ENCODE measurements around the gene ZBED5.
"Not testable (repeated sequence)": the region's sequence is repeated elsewhere in the genome, so short reads cannot be mapped to it uniquely, and the experiment has no call there.

The ZBED5 gene

DNA sequence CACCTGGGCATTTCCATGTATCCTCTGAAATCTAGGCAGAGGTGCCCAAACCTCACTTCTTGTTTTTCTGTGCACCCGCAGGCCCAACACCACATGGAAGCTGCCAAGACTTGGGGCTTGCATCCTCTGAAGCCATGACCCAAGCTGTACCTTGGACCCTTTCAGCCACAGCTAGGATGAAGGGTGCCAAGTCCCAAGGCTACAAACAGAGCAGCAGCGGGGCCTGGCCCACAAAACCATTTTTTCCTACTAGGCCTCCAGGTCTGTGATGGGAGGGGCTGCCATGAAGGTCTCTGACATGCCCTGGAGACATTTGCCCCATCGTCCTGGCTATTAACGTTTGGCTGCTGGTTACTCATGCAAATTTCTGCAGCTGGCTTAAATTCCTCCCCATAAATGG lies 28.7 kb downstream of the ZBED5 start:
- TF ChIP-seq, protein P1, sequence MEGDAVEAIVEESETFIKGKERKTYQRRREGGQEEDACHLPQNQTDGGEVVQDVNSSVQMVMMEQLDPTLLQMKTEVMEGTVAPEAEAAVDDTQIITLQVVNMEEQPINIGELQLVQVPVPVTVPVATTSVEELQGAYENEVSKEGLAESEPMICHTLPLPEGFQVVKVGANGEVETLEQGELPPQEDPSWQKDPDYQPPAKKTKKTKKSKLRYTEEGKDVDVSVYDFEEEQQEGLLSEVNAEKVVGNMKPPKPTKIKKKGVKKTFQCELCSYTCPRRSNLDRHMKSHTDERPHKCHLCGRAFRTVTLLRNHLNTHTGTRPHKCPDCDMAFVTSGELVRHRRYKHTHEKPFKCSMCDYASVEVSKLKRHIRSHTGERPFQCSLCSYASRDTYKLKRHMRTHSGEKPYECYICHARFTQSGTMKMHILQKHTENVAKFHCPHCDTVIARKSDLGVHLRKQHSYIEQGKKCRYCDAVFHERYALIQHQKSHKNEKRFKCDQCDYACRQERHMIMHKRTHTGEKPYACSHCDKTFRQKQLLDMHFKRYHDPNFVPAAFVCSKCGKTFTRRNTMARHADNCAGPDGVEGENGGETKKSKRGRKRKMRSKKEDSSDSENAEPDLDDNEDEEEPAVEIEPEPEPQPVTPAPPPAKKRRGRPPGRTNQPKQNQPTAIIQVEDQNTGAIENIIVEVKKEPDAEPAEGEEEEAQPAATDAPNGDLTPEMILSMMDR (IDR thresholded peaks at IDR 0.05; ENCODE audit: extremely low read depth, missing control alignments) = no peak
- no peak for DNase-seq (ENCODE audit: low spot score)

DNA sequence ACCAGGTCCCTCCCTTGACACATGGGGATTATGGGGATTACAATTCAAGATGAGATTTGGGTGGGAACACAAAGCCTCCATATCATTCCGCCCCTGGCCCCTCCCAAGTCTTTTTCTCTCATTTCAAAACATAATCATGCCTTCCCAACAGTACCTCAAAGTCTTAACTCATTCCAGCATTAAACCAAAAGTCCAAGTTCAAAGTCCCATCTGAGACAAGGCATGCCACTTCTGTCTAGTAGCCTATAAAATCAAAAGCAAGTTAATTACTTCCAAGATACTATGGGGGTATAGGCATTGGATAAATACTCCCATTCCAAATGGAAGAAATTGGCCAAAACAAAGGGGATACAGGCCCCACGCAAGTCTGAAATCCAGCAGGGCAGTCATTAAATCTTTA lies 29.5 kb downstream of the ZBED5 start:
- TF ChIP-seq, protein P1 (IDR thresholded peaks at IDR 0.05; ENCODE audit: extremely low read depth, missing control alignments) = no peak
- no peak for DNase-seq (ENCODE audit: low spot score)

DNA sequence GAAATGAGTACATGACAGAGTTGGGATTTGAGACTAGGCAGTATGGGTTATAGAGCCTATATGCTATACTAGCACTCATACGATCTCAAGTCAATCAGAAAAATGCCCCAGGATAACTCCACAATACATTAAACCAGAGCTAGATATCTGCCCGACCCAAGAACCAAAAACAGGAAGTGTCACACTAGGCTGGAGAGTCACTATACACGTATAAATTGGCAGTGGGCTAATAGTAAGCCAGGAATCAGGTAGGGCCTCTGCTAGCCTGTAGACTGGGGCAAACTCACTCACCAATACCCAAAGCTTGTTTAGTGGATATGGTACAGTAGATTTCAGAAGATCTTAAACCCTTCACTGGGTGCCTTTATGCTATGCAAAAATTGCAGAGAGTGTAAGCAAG lies 33.0 kb downstream of the ZBED5 start:
- DNase-seq (ENCODE audit: low spot score) = peak; percentile 21
- TF ChIP-seq, protein P1 (IDR thresholded peaks at IDR 0.05; ENCODE audit: extremely low read depth, missing control alignments) = no peak

DNA sequence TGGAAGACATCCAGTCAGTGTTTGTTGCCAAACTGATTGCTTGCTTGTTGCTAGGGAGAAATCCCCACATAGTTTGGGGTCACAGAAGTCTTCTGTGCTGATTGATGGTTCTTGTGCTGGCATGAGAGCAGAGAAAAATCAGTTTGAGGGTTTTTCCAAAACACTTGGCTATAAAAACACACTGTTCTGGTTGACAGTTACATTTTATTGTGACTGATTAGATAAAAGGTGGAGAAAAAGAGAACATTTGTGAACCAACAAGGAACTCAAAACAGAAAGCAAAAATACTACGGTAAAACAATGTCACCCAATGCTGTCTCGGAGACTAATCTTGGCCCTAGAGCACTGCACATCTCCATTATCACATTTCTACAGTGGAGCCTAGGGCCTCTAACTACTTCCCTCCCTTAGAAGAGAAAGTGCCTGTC lies 34.7 kb downstream of the ZBED5 start:
- DNase-seq (ENCODE audit: low spot score) = peak; percentile 33
- TF ChIP-seq, protein P1 (IDR thresholded peaks at IDR 0.05; ENCODE audit: extremely low read depth, missing control alignments) = no peak

DNA sequence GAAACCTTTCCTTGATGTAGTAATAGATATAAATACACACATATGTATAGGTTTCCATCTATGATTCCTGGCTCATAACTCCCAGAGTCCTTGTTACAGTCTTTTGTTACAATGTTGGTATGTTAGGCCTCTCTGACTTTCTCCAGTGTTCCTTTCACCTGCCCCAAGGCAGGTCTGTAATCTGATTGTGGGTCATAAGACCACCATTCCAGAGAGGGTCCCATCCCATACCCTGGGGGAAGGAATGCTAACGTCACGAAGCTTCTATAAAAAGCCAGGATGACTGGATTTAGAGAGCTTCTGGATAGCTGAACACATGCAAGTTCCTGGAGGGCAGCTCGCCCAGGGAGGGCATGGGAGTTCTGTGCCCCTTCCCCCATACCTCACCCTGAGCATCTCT lies 35.4 kb downstream of the ZBED5 start:
- DNase-seq (ENCODE audit: low spot score) = not testable (repeated sequence)

DNA sequence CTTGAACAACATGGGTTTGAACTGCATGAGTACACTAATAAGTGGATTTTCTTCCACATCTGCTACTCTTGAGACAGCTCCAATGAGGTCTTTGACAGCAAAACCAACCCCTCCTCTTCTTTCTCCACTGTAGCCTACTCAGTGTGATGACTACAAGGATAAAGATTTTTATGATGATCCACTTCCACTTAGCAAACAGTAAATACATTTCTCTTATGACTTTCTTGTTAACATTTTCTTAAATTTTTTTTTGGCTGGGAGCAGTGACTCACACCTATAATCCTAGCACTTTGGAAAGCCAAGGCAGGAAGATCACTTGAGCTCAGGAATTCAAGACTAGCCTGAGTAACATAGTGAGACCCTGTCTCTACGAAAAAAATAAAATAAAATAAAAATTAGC lies 39.3 kb downstream of the ZBED5 start:
- TF ChIP-seq, protein P1 (IDR thresholded peaks at IDR 0.05; ENCODE audit: extremely low read depth, missing control alignments) = no peak
- no peak for DNase-seq (ENCODE audit: low spot score)

DNA sequence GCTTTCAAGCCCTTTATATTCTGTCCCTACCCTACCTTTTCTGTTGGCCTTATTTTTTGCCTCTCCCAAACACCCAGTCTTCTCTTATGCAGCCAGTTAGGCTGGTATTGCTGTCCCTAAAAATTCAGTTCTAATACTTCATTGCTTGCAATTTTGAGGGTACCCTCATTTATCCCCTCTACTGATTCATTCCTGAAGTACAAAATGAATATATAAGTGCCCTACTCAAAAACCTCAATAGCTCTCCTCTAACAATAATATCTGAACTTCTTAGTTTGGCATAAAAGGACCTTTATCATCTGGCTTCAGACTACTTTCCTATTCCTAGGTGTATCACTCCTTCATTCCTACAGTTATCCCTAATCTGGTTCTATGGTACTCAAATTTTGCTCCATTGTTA lies 43.9 kb downstream of the ZBED5 start:
- TF ChIP-seq, protein P1 (IDR thresholded peaks at IDR 0.05; ENCODE audit: extremely low read depth, missing control alignments) = no peak
- no peak for DNase-seq (ENCODE audit: low spot score)

DNA sequence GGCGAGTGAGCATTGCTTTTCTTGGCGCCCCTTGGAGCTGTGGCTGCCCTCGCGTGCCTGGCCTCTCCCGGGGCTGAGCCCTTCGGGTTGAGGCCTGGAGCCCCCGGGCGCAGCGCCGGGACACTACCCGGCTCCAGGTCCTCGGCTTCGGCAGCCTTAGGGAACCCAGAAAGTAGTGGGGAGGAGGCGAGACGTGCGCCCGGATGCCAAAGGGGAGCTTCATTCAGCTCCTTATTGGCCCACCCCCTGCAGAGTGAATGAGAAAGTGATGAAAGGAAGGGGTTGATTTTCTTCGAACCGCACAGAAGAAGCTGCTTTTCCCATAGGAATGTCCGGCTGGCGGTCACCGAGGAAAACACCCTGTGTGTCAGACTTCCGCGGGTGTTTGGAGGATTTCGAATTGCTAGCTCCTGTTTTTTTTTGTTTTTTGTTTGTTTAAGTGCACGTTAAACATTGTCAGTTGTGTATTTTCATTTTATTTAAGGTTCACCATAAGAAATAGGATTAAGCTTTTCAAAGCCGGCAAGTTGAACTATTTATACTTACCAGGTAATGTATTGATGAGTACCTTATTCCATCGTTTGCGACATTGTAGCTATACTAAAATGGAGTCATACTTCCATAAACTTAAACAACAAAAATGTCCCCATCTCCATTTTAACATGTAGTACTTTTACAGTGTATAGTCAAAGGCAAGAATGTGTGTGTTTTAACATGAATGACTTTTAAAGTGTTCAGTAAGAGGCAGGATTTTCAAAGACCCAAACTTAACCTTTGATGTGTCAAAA lies 48.3 kb downstream of the ZBED5 start:
- TF ChIP-seq, protein P1 (IDR thresholded peaks at IDR 0.05; ENCODE audit: extremely low read depth, missing control alignments) = no peak
- DNase-seq (ENCODE audit: low spot score) = peak; percentile 50

All from GM20000 (cell line).